ENCODE results near the gene MAN2A2.
A peak's percentile ranks its signal among the peaks of the same experiment; 100 is the strongest.

The MAN2A2 gene

GRCh38 chr15:90941038-90941437 lies 37.9 kb downstream of the MAN2A2 start:
- no peak overlapping the region for H3K4me3 Mint-ChIP-seq
- H3K27me3 Mint-ChIP-seq = no peaks in the 10 kb centered on the region
- H3K4me1 Mint-ChIP-seq = peaks cover 10% of the 10 kb centered on the region
- peaks cover 61% of the 10 kb centered on the region for H3K36me3 Mint-ChIP-seq (ENCODE audit: insufficient read depth)
- ATAC-seq (replicated peaks; ENCODE audit: extremely low read depth, poor library complexity, severe bottlenecking) (no peak), DNase-seq (ENCODE audit: low spot score in 2 of 2) (no peak)
- no peaks in the 10 kb centered on the region for H3K9me3 Mint-ChIP-seq
- H3K27ac Mint-ChIP-seq (ENCODE audit: low read depth) = no peak overlapping the region

- no peaks in the 10 kb centered on the region for H3K4me1 Mint-ChIP-seq
- DNase-seq (ENCODE audit: low spot score in 2 of 2) (no peak), ATAC-seq (replicated peaks; ENCODE audit: extremely low read depth, poor library complexity, severe bottlenecking) (no peak)
- H3K36me3 Mint-ChIP-seq (ENCODE audit: insufficient read depth) = peaks cover 67% of the 10 kb centered on the region
- H3K27me3 Mint-ChIP-seq = no peaks in the 10 kb centered on the region
- no peak overlapping the region for H3K4me3 Mint-ChIP-seq
- no peaks in the 10 kb centered on the region for H3K9me3 Mint-ChIP-seq
- H3K27ac Mint-ChIP-seq (ENCODE audit: low read depth) = no peak overlapping the region
Observed at GRCh38 chr15:90942354-90943120, 39.4 kb downstream of the MAN2A2 start.

GRCh38 chr15:90945091-90945490 lies 42.0 kb downstream of the MAN2A2 start:
- ATAC-seq (replicated peaks; ENCODE audit: extremely low read depth, poor library complexity, severe bottlenecking) (no peak), DNase-seq (ENCODE audit: low spot score in 2 of 2) (no peak)
- Mint-ChIP-seq H3K4me3 (no peak overlapping the region), H3K4me1 (no peaks in the 10 kb centered on the region), H3K27me3 (no peaks in the 10 kb centered on the region), H3K9me3 (no peaks in the 10 kb centered on the region), H3K27ac (ENCODE audit: low read depth) (no peak overlapping the region), H3K36me3 (ENCODE audit: insufficient read depth) (peaks cover 63% of the 10 kb centered on the region)

- H3K4me1 Mint-ChIP-seq = no peaks in the 10 kb centered on the region
- H3K27me3 Mint-ChIP-seq = no peaks in the 10 kb centered on the region
- DNase-seq (ENCODE audit: low spot score in 2 of 2) (no peak), ATAC-seq (replicated peaks; ENCODE audit: extremely low read depth, poor library complexity, severe bottlenecking) (no peak)
- H3K36me3 Mint-ChIP-seq (ENCODE audit: insufficient read depth) = peaks cover 59% of the 10 kb centered on the region
- no peak overlapping the region for H3K27ac Mint-ChIP-seq (ENCODE audit: low read depth)
- H3K4me3 Mint-ChIP-seq = no peak overlapping the region
- H3K9me3 Mint-ChIP-seq = no peaks in the 10 kb centered on the region
Observed at GRCh38 chr15:90946538-90946937, 43.4 kb downstream of the MAN2A2 start.

- Mint-ChIP-seq H3K4me3 (no peak overlapping the region), H3K9me3 (no peaks in the 10 kb centered on the region), H3K36me3 (ENCODE audit: insufficient read depth) (peaks cover 58% of the 10 kb centered on the region), H3K4me1 (no peaks in the 10 kb centered on the region), H3K27ac (ENCODE audit: low read depth) (no peak overlapping the region), H3K27me3 (no peaks in the 10 kb centered on the region)
- ATAC-seq (replicated peaks; ENCODE audit: extremely low read depth, poor library complexity, severe bottlenecking) (no peak), DNase-seq (ENCODE audit: low spot score in 2 of 2) (no peak)
Observed at GRCh38 chr15:90946941-90947576, 44.0 kb downstream of the MAN2A2 start.

- Mint-ChIP-seq H3K27ac (ENCODE audit: low read depth) (no peak overlapping the region), H3K4me1 (no peaks in the 10 kb centered on the region), H3K4me3 (no peak overlapping the region), H3K27me3 (no peaks in the 10 kb centered on the region), H3K9me3 (no peaks in the 10 kb centered on the region), H3K36me3 (ENCODE audit: insufficient read depth) (peaks cover 52% of the 10 kb centered on the region)
- DNase-seq (ENCODE audit: low spot score in 2 of 2) = no peak
- no peak for ATAC-seq (replicated peaks; ENCODE audit: extremely low read depth, poor library complexity, severe bottlenecking)
Observed at GRCh38 chr15:90947577-90948357, 44.7 kb downstream of the MAN2A2 start.

GRCh38 chr15:90948506-90948905 lies 45.4 kb downstream of the MAN2A2 start:
- ATAC-seq (replicated peaks; ENCODE audit: extremely low read depth, poor library complexity, severe bottlenecking) = no peak
- H3K27ac Mint-ChIP-seq (ENCODE audit: low read depth) = no peak overlapping the region

GRCh38 chr15:90949979-90950675 lies 47.0 kb downstream of the MAN2A2 start:
- no peaks in the 10 kb centered on the region for H3K9me3 Mint-ChIP-seq
- DNase-seq (ENCODE audit: low spot score in 2 of 2) (no peak), ATAC-seq (replicated peaks; ENCODE audit: extremely low read depth, poor library complexity, severe bottlenecking) (no peak)
- H3K27ac Mint-ChIP-seq (ENCODE audit: low read depth) = no peak overlapping the region
- H3K4me1 Mint-ChIP-seq = peaks cover 9% of the 10 kb centered on the region
- H3K4me3 Mint-ChIP-seq = no peak overlapping the region
- H3K27me3 Mint-ChIP-seq = no peaks in the 10 kb centered on the region
- peaks cover 38% of the 10 kb centered on the region for H3K36me3 Mint-ChIP-seq (ENCODE audit: insufficient read depth)

More at GRCh38 chr15:90948506-90948905, 45.4 kb downstream of the MAN2A2 start:
- no peaks in the 10 kb centered on the region for H3K9me3 Mint-ChIP-seq
- H3K36me3 Mint-ChIP-seq (ENCODE audit: insufficient read depth) = peaks cover 47% of the 10 kb centered on the region
- H3K4me3 Mint-ChIP-seq = no peak overlapping the region
- peaks cover 2% of the 10 kb centered on the region for H3K4me1 Mint-ChIP-seq
- H3K27me3 Mint-ChIP-seq = no peaks in the 10 kb centered on the region
- no peak for DNase-seq (ENCODE audit: low spot score in 2 of 2)

- ATAC-seq (replicated peaks; ENCODE audit: extremely low read depth, poor library complexity, severe bottlenecking) = no peak
- no peaks in the 10 kb centered on the region for H3K27me3 Mint-ChIP-seq
- H3K36me3 Mint-ChIP-seq (ENCODE audit: insufficient read depth) = peaks cover 38% of the 10 kb centered on the region
- no peak for DNase-seq (ENCODE audit: low spot score in 2 of 2)
- no peaks in the 10 kb centered on the region for H3K9me3 Mint-ChIP-seq
- H3K4me1 Mint-ChIP-seq = peaks cover 9% of the 10 kb centered on the region
- H3K4me3 Mint-ChIP-seq = no peak overlapping the region
- no peak overlapping the region for H3K27ac Mint-ChIP-seq (ENCODE audit: low read depth)
Observed at GRCh38 chr15:90950676-90951075, 47.6 kb downstream of the MAN2A2 start.

- H3K36me3 Mint-ChIP-seq (ENCODE audit: insufficient read depth) = peaks cover 27% of the 10 kb centered on the region
- no peaks in the 10 kb centered on the region for H3K27me3 Mint-ChIP-seq
- H3K4me3 Mint-ChIP-seq = peak overlapping the region; percentile 77
- no peak overlapping the region for H3K27ac Mint-ChIP-seq (ENCODE audit: low read depth)
- DNase-seq (ENCODE audit: low spot score in 2 of 2) (no peak), ATAC-seq (replicated peaks; ENCODE audit: extremely low read depth, poor library complexity, severe bottlenecking) (no peak)
- peaks cover 9% of the 10 kb centered on the region for H3K4me1 Mint-ChIP-seq
- no peaks in the 10 kb centered on the region for H3K9me3 Mint-ChIP-seq
Observed at GRCh38 chr15:90952901-90953677, 50.0 kb downstream of the MAN2A2 start.

GRCh38 chr15:90953947-90954711 lies 51.0 kb downstream of the MAN2A2 start:
- no peaks in the 10 kb centered on the region for H3K27me3 Mint-ChIP-seq
- no peak for ATAC-seq (replicated peaks; ENCODE audit: extremely low read depth, poor library complexity, severe bottlenecking)
- H3K4me1 Mint-ChIP-seq = peaks cover 9% of the 10 kb centered on the region
- H3K4me3 Mint-ChIP-seq = peak overlapping the region; percentile 77
- peaks cover 23% of the 10 kb centered on the region for H3K36me3 Mint-ChIP-seq (ENCODE audit: insufficient read depth)
- H3K27ac Mint-ChIP-seq (ENCODE audit: low read depth) = peak overlapping the region; percentile 69
- H3K9me3 Mint-ChIP-seq = no peaks in the 10 kb centered on the region
- no peak for DNase-seq (ENCODE audit: low spot score in 2 of 2)

Data from central memory CD8-positive, alpha-beta T cell (primary cell).